ENCODE measurements around the gene GNA14. TPM values are rescaled to one million over a fixed set of nuclear protein-coding genes. Genes with fewer than 3 reads are reported as not detected.

The GNA14 gene
- total and polyA plus RNA-seq, 5 experiments from 2014 or later, result 0.17 TPM; not detected in 4

DNA sequence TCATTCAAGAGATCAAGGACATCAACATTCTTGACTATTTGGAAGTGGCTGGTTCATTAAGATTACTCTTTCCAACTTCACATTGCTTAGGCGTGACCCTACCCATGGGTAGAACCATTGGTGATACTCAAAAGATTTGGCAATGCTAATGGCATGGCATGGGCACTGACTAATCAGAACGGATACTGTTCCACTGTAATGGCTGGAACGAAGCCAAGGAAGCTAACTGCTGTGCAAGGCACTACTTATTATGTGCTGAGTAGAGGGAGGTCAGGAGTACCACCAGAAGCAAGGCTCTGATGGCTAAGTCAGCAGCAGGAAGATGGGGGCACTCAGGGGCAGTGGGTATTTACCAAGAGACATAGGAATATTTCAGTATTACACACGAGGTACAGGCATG is 31.9 kb downstream of the GNA14 start:
- ATAC-seq (no peak), DNase-seq (no peak)
- H3K9me3 Mint-ChIP-seq, result peaks cover 0 to 13% (median 0%) of the 10 kb centered on the region in 9 donors
- POLR2A ChIA-PET, result no interaction called here
- H3K4me1 Mint-ChIP-seq, result no peaks in the 10 kb centered on the region
- H3K27ac Mint-ChIP-seq, result no peak overlapping the region
- H3K4me3 Mint-ChIP-seq, result no peak overlapping the region
- no peaks in the 10 kb centered on the region for H3K36me3 Mint-ChIP-seq
- H3K27me3 Mint-ChIP-seq, result peaks cover 0 to 5% (median 2%) of the 10 kb centered on the region in 5 donors

DNA sequence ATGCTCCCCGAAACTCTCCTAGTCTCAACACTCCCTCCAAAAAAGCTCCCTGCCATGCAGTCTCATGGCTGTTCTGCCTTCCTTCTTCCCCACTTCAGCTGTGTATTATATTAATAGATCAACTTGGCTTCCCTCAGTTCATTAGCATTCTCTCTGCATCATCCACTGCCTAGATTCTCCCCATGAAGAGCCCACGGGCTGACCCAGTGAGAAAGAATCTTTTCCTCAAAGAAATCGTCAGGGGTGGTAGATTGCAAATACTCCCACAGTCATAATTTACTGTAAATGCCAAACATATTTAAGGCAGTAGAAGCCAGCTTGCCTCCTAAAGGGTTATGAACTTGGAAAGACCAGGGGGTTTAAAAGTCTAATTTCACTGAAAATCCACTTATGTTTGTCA is 33.5 kb downstream of the GNA14 start:
- ATAC-seq (no peak), DNase-seq (no peak)
- H3K4me1 Mint-ChIP-seq, result no peaks in the 10 kb centered on the region
- H3K27me3 Mint-ChIP-seq, result peaks cover 0 to 9% (median 4%) of the 10 kb centered on the region in 5 donors
- no peak overlapping the region for H3K27ac Mint-ChIP-seq
- POLR2A ChIA-PET, result no interaction called here
- H3K4me3 Mint-ChIP-seq, result no peak overlapping the region
- peaks cover 0 to 13% (median 0%) of the 10 kb centered on the region in 9 donors for H3K9me3 Mint-ChIP-seq
- no peaks in the 10 kb centered on the region for H3K36me3 Mint-ChIP-seq

DNA sequence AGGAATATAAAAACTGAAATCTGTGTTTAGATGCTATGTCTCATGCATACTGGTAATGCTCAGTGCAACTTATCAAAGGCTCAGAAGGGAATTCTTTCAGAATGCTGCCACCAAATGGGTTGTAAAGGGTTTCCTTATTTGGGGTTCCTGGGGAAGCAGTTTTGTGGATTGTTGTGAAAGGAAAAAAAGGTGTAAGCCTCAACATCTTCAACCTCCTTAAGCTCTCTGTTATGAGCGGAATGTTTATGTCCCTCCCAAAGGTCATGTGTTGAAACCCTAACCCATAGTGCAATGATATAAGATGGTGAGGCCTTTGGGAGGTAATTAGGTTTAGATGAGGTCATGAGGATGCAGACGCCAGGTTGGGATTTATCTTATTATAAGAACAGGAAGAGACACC is 41.6 kb downstream of the GNA14 start:
- Mint-ChIP-seq H3K27ac (no peak overlapping the region), H3K27me3 (peaks cover 3 to 20% (median 15%) of the 10 kb centered on the region in 5 donors), H3K4me1 (no peaks in the 10 kb centered on the region), H3K4me3 (no peak overlapping the region), H3K9me3 (no peaks in the 10 kb centered on the region), H3K36me3 (no peaks in the 10 kb centered on the region)
- no peak for DNase-seq
- POLR2A ChIA-PET, result no interaction called here
- no peak for ATAC-seq

DNA sequence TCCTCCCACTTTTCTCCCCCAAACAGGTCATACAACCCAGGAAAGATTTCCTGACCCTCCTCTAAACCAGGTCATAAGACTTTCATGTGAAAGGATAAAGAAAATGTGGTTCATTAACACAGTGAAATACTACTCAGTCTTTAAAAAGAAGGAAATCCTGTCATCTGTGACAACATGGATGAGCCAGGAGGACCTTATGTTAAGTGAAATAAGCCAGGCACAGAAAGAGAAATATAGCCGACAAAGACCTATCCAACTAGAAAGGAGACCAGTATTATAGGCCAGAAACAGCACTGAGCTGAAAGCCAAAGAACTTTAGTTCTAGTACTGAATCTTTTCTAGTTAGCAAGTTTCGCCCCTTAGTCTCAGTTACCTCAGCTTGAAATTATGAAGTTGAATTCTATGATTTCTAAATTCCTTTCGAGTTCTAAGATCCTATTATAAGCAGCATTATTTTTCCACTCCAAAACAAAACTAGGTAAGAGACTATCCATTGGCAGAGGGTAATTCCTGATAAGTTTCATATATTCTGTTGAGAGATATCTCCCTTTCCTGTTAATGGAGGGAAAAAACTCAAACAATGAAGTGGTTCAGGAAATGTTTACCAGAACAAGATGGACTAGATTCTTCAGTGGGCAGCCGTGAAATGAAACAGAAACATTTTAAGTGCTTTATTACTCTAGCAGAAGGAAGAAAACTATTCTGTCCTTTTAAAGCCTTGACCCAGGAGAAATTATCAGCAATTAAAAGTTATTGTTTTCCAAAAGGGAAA is 42.5 kb downstream of the GNA14 start:
- Mint-ChIP-seq H3K27ac (no peak overlapping the region), H3K27me3 (peaks cover 3 to 20% (median 15%) of the 10 kb centered on the region in 5 donors), H3K36me3 (no peaks in the 10 kb centered on the region), H3K4me1 (no peaks in the 10 kb centered on the region), H3K9me3 (no peaks in the 10 kb centered on the region), H3K4me3 (no peak overlapping the region)
- DNase-seq, result no peak
- ATAC-seq, result no peak
- POLR2A ChIA-PET, result no interaction called here

DNA sequence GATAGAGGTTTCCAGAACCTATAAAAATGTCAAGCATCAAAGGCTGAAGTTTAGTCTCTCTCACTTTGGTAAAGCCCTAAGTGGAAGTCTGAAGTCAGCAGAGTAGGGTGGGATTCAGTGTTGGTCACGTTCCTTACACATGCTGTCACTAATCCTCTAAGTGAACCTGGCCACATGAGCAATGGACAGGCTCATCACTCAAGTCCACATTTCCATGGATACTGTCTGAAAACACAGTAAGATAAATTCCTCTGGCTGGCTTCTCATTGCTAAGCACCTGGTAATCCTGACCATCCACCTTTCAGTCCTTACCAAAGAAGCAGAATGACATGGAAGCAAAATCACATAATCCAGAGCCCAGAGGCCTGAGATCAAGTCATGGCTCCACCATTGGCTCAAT is 43.8 kb downstream of the GNA14 start:
- Mint-ChIP-seq H3K4me3 (no peak overlapping the region), H3K9me3 (no peaks in the 10 kb centered on the region), H3K4me1 (no peaks in the 10 kb centered on the region), H3K36me3 (no peaks in the 10 kb centered on the region), H3K27me3 (peaks cover 3 to 17% (median 9%) of the 10 kb centered on the region in 5 donors), H3K27ac (no peak overlapping the region)
- no peak for ATAC-seq
- POLR2A ChIA-PET, result no interaction called here
- no peak for DNase-seq

DNA sequence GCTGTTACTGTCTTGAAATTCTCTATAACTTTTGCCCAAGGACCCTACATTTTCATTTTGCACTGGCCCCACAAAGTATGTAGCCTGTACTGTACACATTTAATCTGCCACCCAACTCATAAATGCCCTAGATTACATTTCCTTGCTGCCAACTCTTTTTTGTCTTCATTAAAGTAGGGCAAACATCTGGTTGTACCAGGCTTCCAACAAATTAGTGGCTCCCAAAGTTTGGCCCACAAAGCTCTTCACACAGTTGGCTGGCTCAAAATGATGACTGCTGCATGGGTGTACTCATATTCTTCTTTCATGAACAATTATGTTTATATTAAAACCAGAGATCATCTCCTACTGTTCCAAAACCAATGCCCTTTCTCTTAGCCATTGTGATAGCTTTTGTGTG is 45.3 kb downstream of the GNA14 start:
- no peaks in the 10 kb centered on the region for H3K9me3 Mint-ChIP-seq
- no peaks in the 10 kb centered on the region for H3K4me1 Mint-ChIP-seq
- POLR2A ChIA-PET, result no interaction called here
- no peak overlapping the region for H3K27ac Mint-ChIP-seq
- no peak overlapping the region for H3K4me3 Mint-ChIP-seq
- no peaks in the 10 kb centered on the region for H3K36me3 Mint-ChIP-seq
- peaks cover 0 to 10% (median 5%) of the 10 kb centered on the region in 5 donors for H3K27me3 Mint-ChIP-seq
- ATAC-seq (no peak), DNase-seq (no peak)

DNA sequence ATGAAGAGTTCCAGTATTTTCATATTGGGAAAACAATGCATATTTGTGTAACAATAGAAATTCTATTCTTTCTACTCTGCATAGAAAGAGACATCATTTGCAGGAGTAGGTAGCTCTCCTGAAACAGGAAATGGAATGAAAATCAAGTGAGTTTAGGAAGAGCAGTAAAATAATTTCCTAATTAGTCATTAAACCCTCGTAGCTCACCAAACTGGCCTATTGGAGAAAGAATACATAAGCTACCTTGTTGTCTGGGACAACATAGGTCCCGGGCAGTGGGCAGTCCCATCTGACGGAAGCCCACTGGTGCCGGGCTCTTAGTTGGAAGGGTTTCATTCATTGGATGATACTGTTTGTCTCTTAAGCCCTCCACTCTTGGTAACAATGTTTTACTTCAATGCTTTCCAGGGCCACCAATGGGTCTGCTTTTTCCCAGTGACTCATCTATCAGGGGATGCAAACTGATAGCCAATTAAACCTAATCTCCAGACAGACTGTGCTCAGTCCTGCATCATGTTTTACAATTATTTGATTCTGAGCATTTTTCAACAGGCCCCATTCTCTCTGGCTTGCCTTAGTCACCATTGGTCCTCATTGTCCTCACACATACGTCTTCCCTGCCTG is 46.5 kb downstream of the GNA14 start:
- no peak for DNase-seq
- peaks cover 0 to 10% (median 5%) of the 10 kb centered on the region in 5 donors for H3K27me3 Mint-ChIP-seq
- POLR2A ChIA-PET, result no interaction called here
- H3K4me1 Mint-ChIP-seq, result no peaks in the 10 kb centered on the region
- H3K27ac Mint-ChIP-seq, result peak overlapping the region in 1 of 10 donors; percentile 24
- no peak overlapping the region for H3K4me3 Mint-ChIP-seq
- no peaks in the 10 kb centered on the region for H3K36me3 Mint-ChIP-seq
- no peaks in the 10 kb centered on the region for H3K9me3 Mint-ChIP-seq
- ATAC-seq, result no peak

DNA sequence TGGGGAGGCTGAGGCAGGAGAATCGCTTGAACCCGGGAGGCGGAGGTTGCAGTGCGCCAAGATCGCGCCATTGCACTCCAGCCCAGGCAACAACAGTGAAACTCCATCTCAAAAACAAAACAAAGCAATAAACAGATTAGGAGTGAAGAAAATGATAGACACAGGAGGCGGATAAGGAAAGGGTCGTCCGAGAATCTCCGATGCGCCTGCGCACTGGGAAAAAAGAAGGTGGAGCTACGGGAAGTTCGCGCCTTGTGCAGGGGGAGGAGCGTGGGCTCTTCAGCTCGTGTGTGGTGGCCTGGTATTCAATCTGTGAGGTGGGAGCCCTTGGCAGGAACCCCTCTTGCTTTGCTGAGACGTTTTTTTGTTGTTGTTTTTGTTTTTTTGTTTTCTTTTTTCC is 47.3 kb downstream of the GNA14 start:
- POLR2A ChIA-PET, result no interaction called here
- no peak overlapping the region for H3K4me3 Mint-ChIP-seq
- no peaks in the 10 kb centered on the region for H3K36me3 Mint-ChIP-seq
- H3K27ac Mint-ChIP-seq, result no peak overlapping the region
- H3K4me1 Mint-ChIP-seq, result peaks cover 0 to 5% (median under 1%) of the 10 kb centered on the region in 4 donors
- no peak for ATAC-seq
- H3K9me3 Mint-ChIP-seq, result no peaks in the 10 kb centered on the region
- peaks cover 0 to 10% (median 5%) of the 10 kb centered on the region in 5 donors for H3K27me3 Mint-ChIP-seq
- no peak for DNase-seq

DNA sequence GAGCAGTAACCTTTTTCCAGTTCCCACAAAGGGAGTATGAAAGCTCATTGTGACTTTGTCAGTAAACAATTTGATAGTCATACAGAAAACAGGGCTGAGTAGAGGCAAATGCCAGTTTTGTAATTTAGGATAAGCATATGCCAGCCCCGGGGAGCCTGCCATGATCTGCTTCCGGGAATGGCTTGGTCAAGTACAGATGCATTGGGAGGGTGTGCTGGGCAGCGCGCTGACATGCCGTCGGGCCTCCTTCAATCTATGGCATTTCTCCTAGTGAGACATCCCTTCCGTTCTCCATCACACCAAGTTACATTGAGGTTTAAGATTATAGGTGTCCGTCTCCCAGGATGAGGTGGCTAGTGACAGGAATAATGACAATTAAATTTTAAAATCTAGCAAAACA is 48.6 kb downstream of the GNA14 start:
- POLR2A ChIA-PET, result no interaction called here
- DNase-seq, result no peak
- no peaks in the 10 kb centered on the region for H3K9me3 Mint-ChIP-seq
- H3K27ac Mint-ChIP-seq, result no peak overlapping the region
- no peak for ATAC-seq
- H3K27me3 Mint-ChIP-seq, result peaks cover 0 to 10% (median 5%) of the 10 kb centered on the region in 5 donors
- H3K36me3 Mint-ChIP-seq, result no peaks in the 10 kb centered on the region
- no peak overlapping the region for H3K4me3 Mint-ChIP-seq
- H3K4me1 Mint-ChIP-seq, result peaks cover 2 to 14% (median 10%) of the 10 kb centered on the region in 4 donors

DNA sequence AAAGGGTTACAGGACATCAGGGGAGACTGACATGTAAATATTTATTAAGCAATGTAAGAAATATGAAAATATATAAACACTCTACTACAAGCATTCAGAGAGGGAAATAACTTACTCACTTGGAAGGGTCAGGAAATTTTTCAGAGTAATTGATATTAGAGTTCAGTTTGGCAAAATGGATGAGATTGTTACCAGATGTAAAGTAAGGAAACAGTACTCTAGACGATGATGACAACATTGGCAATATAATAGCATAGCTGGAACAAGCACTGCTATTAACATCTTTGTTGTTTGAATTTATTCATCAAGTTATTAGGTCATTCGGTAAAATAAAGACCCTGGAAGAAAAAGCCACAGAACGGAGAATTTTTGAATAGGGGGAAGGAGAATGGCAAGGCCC is 49.1 kb downstream of the GNA14 start:
- POLR2A ChIA-PET, result no interaction called here
- Mint-ChIP-seq H3K27ac (no peak overlapping the region), H3K4me3 (no peak overlapping the region), H3K4me1 (peaks cover 2 to 14% (median 10%) of the 10 kb centered on the region in 4 donors), H3K27me3 (peaks cover 0 to 10% (median 4%) of the 10 kb centered on the region in 5 donors), H3K9me3 (no peaks in the 10 kb centered on the region), H3K36me3 (no peaks in the 10 kb centered on the region)
- DNase-seq (no peak), ATAC-seq (no peak)

DNA sequence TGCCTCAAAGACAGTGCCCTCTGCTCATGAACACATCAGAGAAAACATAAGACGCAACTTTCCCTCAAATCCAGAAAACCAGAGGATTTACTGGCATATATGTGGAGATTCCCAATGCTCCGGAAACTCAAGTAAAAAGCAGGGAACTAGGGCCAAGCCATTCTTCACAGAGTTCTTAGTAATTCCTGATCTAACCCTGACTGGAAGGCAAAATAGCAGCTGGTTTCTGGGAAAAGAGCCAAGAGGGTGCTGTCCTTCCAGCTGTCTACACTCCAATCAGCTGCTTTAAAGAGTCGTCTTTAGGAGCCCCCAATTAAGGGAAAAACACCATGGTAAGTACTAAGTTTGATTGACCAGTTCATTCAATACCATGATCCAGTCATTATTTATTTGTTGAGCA is 49.6 kb downstream of the GNA14 start:
- Mint-ChIP-seq H3K27me3 (peaks cover 0 to 10% (median 4%) of the 10 kb centered on the region in 5 donors), H3K4me1 (peaks cover 4 to 14% (median 10%) of the 10 kb centered on the region in 4 donors), H3K27ac (no peak overlapping the region), H3K4me3 (no peak overlapping the region), H3K36me3 (no peaks in the 10 kb centered on the region), H3K9me3 (no peaks in the 10 kb centered on the region)
- DNase-seq (no peak), ATAC-seq (no peak)
- POLR2A ChIA-PET, result no interaction called here

DNA sequence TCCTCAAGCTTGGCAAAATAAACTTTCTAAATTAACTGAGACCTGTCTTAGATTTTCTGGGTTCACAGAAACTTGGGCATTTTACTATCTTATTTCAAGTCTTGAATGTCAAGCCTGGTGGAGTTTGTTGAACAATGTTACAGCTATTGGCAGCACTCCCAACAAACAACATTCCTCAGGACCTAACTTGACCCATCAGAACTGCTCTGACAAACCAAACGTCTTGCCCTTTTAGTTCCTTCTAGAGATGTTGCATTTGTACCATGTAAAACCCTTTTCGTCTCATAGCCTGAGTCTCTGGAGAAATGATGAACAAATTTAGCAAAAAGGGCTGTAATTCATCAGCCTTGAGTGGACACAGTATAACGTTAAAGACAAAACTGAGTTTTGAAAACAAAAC is 51.1 kb downstream of the GNA14 start:
- Mint-ChIP-seq H3K27ac (no peak overlapping the region), H3K27me3 (peaks cover 0 to 6% (median 4%) of the 10 kb centered on the region in 5 donors), H3K4me1 (peaks cover 4 to 14% (median 10%) of the 10 kb centered on the region in 4 donors), H3K4me3 (no peak overlapping the region), H3K36me3 (no peaks in the 10 kb centered on the region), H3K9me3 (no peaks in the 10 kb centered on the region)
- no peak for ATAC-seq
- no peak for DNase-seq
- POLR2A ChIA-PET, result no interaction called here

DNA sequence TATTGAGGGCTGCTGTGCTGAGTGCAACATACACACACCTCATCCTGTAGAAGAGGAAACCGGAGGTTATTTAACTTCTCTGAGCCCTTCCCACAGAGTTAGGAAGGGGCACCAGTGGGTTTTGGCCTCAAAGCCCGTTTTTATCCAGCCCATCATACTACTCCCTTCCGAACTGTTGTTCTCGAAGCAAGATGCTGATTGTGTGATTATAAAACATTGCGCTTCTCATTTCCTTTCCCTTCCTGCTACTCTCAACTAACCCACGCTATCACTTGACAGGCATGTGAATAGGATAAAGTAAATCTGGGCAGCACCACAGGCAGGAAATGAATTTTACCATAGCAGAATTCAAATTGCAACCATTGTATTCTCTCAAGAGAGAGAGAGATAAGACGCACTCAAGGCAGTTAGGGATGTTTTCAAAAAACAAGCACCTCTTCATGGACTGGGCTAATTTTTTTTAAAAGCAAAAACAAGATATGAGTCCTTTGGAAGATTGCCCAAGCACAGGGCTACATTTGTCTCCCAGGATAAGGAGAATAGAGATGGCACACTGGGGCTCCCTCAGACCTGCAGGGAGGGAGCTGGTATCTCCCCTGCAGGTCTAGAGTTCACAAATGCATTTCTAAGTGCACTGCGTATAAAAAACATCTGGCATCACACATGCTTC is 52.6 kb downstream of the GNA14 start:
- Mint-ChIP-seq H3K27ac (no peak overlapping the region), H3K4me1 (peaks cover 4 to 14% (median 10%) of the 10 kb centered on the region in 4 donors), H3K36me3 (no peaks in the 10 kb centered on the region), H3K27me3 (peaks cover 0 to 4% (median 0%) of the 10 kb centered on the region in 5 donors), H3K9me3 (no peaks in the 10 kb centered on the region), H3K4me3 (peak overlapping the region in 4 of 10 donors; percentile 12 to 43 (median 21))
- POLR2A ChIA-PET, result no interaction called here
- DNase-seq (no peak), ATAC-seq (peak in 1 of 2 donors; percentile 27)

Data from naive thymus-derived CD8-positive, alpha-beta T cell (primary cell).